Hematopoietic multipotent progenitor cell treated with erythropoietin and hydrocortisone succinate and interleukin-3 and kit ligand, for 8 days (in vitro differentiated cells): ENCODE results near the gene HOXA13.

Experiments
- DNase-seq: peaks from one replicate; pipeline ENCODE4 v3.0.0-alpha.2; 2015

The HOXA13 gene

GRCh38 chr7:27167916-27168264 is 32.0 kb downstream of the HOXA13 start:
- no peak for DNase-seq

- no peak for DNase-seq
Observed at GRCh38 chr7:27166531-27167505, 33.1 kb downstream of the HOXA13 start.

GRCh38 chr7:27165996-27166530 is 33.8 kb downstream of the HOXA13 start:
- DNase-seq: no peak

GRCh38 chr7:27165089-27165995 is 34.5 kb downstream of the HOXA13 start, which contains the start of gene HOXA9:
TSS of gene HOXA9 (minus strand) at chr7:27165537. CDS start at chr7:27165457, 80 bp downstream.
- DNase-seq: peak; percentile 75

- no peak for DNase-seq
Observed at GRCh38 chr7:27164367-27165088, 35.4 kb downstream of the HOXA13 start.

GRCh38 chr7:27164045-27164366 is 35.9 kb downstream of the HOXA13 start:
- DNase-seq: no peak

- DNase-seq: no peak
Observed at GRCh38 chr7:27163288-27164044, 36.4 kb downstream of the HOXA13 start.

- no peak for DNase-seq
Observed at GRCh38 chr7:27162561-27163287, 37.2 kb downstream of the HOXA13 start.

- DNase-seq: no peak
Observed at GRCh38 chr7:27161721-27162560, 38.0 kb downstream of the HOXA13 start.

GRCh38 chr7:27161214-27161720 is 38.6 kb downstream of the HOXA13 start:
- DNase-seq: no peak

- DNase-seq: peak; percentile 75
Observed at GRCh38 chr7:27160546-27161213, 39.2 kb downstream of the HOXA13 start.

GRCh38 chr7:27160145-27160545 is 39.7 kb downstream of the HOXA13 start:
- DNase-seq: no peak

- DNase-seq: no peak
Observed at GRCh38 chr7:27159266-27160144, 40.4 kb downstream of the HOXA13 start.

- DNase-seq: no peak
Observed at GRCh38 chr7:27158436-27159265, 41.2 kb downstream of the HOXA13 start.

GRCh38 chr7:27157702-27158431 is 42.0 kb downstream of the HOXA13 start:
- DNase-seq: no peak

- no peak for DNase-seq
Observed at GRCh38 chr7:27156916-27157701, 42.8 kb downstream of the HOXA13 start.
